SKM-1 (cell line): ENCODE data around the gene GNAI2.

Source experiments
- DNase-seq: peaks from one replicate; lab custom pipeline; 2025; ENCODE audit not compliant: unreplicated experiment; lab: John Stamatoyannopoulos, UW

GNAI2 gene

DNA sequence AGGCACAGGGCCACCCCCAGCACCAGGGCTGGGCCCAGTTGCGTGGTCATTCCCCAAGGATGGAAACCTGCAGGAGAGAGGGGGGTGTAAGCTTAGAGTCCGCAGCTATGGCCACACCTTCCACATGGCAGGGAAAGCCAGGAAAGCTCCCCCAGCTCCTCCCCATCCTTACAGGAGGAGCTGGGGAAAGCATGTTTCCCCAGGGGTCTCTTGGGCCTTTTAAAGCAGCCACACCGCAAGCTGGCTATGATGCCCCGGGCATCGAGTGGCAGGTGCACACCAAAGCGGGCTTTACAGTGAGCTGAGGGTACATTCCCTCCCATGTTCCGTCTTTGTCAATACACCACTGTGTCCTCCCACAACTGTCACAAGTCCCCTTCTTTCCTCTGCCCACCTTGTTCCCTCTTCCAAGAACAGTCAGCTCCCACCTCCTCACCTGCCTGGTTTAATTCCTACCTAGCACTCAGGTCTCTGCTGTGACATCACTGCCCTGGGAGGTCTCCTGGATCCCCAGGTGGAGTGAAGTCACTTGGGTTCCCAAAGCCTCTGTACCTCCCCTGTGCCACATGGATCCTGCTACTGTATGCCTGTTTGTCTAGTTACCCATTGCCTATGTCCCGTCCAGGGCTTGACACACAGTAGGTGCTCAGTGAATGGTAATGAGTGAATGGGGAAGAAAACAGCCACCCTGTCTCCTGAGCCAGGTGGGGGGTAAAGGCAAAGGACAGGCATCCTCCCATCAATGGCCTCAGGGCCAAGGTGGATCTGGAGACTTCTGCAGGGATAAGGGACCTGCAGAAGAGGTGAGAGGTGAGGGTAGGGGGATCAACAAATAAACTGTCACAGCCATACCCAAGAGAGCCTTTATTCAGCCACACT, 59.8 kb downstream of the GNAI2 start:
- DNase-seq: no peak

GRCh38 chr3:50296721-50297383, 60.8 kb downstream of the GNAI2 start:
- DNase-seq: no peak

DNA sequence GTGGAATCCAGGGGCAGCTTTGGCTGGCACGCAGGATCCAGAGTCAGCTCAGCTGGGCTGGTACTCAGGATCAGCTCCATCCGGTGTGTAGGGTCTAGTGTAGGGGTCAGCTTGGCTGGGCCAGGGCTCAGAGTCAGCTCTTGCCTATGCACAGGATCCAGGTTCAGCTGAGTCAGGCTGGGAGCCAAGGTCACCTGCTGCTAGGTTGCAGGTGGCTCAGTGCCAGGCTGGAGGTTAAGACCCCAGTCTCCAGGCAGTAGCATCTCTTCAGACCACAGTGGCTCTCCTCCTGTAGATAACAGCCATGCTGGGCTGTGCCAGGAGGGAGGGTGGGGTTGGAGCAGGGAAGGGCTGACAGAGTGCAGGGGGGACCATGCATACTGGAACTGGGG, 61.4 kb downstream of the GNAI2 start:
- DNase-seq: no peak

DNA sequence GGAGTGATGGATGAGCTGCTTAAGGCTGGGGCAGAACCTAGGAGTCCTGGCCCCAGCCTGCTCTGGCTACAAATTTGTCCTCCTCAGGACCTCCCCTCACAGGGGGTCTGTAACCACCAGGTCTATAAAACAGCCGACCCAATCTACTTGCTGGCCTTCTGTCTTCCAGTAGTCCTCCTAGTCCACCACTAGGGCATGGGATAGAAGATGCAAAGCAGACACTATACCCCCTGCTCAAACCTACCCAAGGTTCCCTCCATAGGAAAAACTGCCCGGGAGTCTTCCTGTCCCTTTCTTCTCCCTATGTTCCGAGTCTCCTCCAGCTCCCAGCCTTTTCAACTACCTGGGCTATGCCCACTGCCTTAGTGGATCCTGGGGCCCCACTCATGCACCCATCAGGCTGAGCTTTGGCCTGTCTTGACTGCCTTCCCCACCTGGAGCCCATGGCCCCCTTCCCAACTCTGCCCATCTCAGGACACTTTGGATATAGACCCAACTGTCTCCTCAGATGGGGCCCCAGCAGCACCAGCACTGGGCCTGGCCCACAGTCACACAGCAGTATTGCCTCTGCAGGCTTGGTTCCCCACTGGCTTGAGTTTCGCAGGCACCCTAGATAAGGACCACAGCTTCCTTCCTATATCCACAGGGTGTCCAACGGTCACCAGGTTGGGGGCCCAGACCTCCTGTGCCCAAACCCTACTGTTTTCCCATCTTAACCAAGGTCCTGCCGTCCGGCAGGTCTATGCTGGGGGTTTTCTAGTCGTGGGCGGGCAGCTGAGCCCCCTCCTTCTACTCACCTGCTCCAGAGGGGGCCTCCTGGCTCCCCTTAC, 62.1 kb downstream of the GNAI2 start:
- no peak for DNase-seq

GRCh38 chr3:50298836-50299637, 63.0 kb downstream of the GNAI2 start, which contains the start of the genes HYAL3 and NAA80:
Gene HYAL3 (minus strand): TSS chr3:50299405. CDS start chr3:50295602, 3,803 bp downstream.
Gene NAA80 (minus strand): TSS chr3:50299405. CDS start chr3:50297463, 1,942 bp downstream.
- DNase-seq: peak; percentile 97

GRCh38 chr3:50299638-50299928, 63.6 kb downstream of the GNAI2 start:
- no peak for DNase-seq

- peak; percentile 69 for DNase-seq
These were observed 64.1 kb downstream of the GNAI2 start for GRCh38 chr3:50299929-50300680.

DNA sequence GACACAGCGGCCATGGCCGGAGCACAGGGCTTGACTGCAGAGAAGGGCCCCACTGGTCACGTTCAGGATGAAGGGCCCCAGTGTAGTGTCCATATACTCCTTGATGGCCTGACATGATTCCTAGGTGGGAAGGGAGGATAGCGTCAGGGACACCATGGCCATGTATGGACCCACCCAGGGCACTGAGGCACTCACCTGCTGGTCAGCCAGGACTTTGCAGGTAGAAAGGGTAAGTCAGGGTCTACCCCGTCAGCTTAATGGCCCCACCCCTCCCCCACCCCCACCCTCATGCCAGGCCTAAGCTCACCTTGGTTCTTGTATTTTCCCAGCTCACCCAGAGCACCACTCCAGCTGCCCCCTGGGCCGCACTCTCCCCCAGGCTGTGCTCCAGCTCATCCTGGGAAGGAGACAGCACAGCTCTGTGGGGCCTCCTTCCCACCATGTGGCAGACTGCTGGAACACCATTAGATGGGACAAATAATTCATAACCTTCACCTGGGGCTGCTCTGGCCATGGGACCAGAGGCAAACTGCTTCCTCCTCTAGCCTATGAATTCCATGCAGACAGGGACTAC, 64.8 kb downstream of the GNAI2 start:
- no peak for DNase-seq

GRCh38 chr3:50302095-50303012, 66.3 kb downstream of the GNAI2 start:
- DNase-seq: no peak

DNA sequence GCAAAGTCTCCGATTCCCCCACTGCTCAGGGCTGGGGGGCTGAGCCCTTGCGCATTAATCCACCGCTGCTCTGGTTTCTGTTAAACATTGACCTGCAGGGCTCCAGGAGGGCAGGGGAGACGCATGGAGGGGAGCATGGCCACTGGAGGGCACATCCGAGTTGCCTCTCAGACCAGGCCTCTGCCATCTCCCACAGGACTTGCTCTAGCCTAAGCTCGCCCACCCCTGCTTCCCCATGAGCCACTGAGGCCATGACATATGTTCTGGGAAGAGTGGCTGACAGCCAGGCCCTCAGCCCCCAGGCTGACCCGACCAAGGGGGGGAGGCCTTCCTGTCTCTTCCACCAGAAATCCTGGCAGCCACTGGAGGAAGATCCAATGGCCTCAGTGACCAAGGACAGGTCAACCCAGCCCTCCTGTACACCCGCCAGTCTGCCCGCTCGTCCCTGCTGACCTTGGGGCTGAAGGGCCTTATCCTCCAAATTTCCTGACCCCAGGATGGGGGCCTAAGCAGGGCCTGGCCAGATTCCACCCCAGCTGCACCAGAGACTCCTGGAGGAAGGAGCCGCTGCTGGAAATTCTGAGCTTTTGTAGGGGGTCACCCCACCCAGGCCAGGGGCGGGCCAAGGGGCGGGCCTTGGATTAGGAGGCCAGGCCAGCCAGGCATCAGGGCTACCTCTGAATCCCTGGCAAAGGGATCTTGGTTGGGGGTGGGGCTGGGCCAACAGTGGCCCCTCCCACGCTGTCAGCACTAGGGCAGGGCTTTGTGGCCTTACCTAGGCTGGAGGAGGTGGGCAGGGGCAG, 67.2 kb downstream of the GNAI2 start, which contains the start of gene HYAL1:
Gene HYAL1 (minus strand): TSS at position 562 of the 803 bp plus-strand sequence. CDS start 618 bp downstream, outside the sequence.
- no peak for DNase-seq

DNA sequence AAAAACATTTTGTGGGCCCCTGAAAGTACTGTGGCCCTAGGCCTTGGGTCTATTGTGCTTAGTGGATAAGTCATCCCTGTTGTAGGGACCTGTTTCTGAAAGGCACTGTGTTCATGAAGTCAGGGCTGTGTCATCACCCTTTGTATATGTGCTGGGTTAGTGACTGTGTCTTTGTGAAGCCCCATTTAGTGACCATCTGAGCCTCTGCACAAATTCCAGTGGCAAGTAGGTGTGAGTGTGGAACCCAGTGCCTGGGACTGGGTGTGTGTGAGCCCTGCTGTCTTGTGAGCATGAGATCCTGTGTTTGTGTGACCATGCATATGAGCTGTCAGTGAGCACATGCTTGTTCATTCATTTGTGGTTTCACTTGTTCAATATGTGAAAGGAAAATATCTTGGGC, 68.6 kb downstream of the GNAI2 start:
- DNase-seq: no peak
